NCI-H1694 (cell line): Measurements from ENCODE around the gene TUT4.

Experiments used
- DNase-seq: peaks from one replicate; lab custom pipeline; 2025; lab: John Stamatoyannopoulos, UW

The TUT4 gene

GRCh38 chr1:52472384-52472783, 80.5 kb downstream of the TUT4 start:
- no peak for DNase-seq

GRCh38 chr1:52469108-52469507, 83.8 kb downstream of the TUT4 start:
- DNase-seq, result no peak

DNA sequence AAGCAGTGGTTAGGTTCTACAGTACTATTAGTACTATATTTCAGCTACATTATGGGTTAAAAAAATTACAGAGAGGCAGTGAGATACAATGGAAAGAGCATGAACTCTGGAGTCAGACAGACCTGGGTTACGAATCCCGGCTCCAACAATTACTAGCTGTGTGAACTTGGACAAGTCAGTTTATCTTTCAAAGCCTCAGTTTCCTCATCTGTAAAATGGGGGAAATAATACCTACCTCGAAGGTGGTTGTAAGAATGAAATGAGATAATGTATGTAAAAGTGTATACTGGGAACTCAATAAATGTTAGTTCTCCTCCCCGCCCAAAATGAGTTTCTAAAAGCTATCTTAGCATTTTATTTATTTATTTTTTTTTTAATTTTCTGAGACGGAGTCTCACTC, 89.0 kb downstream of the TUT4 start:
- no peak for DNase-seq

DNA sequence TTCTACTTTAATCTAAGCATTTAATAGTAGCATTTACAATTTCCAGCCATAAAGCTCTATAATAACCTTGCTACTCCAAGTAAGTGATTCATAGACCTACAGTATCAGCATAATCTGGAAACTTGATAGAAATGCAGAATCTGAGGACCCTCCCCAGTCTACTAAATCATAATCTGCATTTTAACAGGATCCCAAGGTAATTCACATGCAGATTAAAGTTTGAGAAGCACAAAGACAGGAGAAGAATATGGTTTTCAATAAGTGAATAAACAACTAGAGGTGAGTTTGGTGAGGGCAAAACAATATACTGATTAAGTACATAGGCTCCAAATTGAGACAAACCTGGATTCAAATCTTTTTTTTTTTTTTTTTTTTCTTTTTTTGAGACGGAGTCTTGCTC, 91.1 kb downstream of the TUT4 start:
- DNase-seq, result no peak

- DNase-seq, result no peak
These were observed 92.2 kb downstream of the TUT4 start for GRCh38 chr1:52460694-52461093.

DNA sequence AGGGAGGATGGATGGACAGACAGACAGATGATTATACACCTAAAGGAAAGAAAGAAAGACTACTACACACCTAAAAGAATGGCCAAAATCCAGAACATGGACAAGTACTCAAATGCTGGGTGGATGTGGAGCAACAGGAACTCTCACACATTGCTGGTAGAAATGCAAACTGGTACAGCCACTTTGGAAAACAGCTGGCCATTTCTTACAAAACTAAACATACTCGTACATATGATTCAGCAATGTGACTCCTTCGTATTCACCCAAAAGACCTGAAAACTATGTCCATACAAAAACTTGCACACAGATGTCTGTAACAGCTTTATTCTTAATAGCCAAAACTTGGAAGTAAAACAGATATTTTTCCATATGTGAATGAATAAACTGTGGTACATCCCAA, 97.2 kb downstream of the TUT4 start:
- no peak for DNase-seq

DNA sequence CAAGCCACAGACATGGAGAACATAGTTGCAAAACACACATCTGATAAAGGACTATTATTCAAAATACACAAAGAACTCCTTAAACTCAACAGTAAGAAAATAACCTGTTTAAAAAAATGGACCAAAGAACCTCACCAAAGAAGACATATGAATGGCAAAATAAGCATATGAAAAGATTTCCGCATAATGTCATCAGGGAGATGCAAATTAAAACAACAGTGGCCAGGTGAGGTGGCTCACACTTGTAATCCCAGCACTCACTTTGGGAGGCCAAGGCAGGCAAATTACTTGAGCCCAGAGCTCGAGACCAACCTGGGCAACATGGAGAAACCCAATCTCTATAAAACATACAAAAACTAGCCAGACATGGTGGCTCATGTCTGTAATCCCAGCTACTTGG, 98.1 kb downstream of the TUT4 start:
- DNase-seq, result no peak

- DNase-seq, result no peak
These were observed 98.8 kb downstream of the TUT4 start for GRCh38 chr1:52454127-52454526.

DNA sequence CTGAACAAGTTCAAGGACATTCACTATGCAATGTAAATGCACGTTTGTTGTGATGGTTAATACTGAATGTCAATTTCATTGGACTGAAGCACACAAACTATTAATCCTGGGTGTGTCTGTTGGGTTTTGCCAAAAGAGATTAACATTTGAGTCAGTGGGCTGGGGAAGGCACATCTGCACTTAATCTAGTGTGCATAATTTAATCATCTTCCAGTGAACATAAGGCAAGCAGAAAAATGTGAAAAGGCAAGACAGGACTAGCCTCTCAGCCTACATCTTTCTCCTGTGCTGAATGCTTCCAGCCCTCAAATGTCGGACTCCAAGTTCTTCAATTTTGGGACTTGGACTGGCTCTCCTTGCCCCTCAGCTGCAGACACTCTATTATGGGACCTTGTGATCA, 108.4 kb downstream of the TUT4 start:
- DNase-seq, result no peak

GRCh38 chr1:52439976-52440375, 112.9 kb downstream of the TUT4 start:
- no peak for DNase-seq

- DNase-seq, result no peak
These were observed 116.1 kb downstream of the TUT4 start for GRCh38 chr1:52436817-52437216.

GRCh38 chr1:52435650-52436049, 117.2 kb downstream of the TUT4 start:
- DNase-seq, result no peak

- no peak for DNase-seq
These were observed 117.7 kb downstream of the TUT4 start for GRCh38 chr1:52435211-52435610.

- no peak for DNase-seq
These were observed 120.1 kb downstream of the TUT4 start for GRCh38 chr1:52432807-52433206.

- DNase-seq, result no peak
These were observed 125.7 kb downstream of the TUT4 start for GRCh38 chr1:52427152-52427551.

- DNase-seq, result no peak
These were observed 126.5 kb downstream of the TUT4 start for GRCh38 chr1:52426371-52426770.

DNA sequence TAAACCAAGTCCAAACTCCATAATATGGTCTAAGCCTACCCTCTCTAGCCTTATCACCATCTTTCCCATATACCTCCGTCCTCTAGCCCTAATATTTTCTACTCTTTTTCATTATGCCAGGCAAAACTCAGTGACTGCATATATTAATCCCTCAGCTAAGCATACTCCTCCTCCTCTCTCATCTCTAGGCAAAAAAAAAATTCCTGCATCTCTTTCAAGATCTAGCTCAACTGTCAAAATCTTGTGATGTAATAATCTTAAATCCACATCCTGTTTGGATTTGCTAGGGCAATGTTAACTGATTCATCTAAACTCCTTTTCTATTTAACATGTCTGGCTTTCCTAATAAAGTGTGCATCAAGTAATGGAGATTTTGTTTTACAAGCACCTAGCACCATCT, 128.1 kb downstream of the TUT4 start:
- no peak for DNase-seq

DNA sequence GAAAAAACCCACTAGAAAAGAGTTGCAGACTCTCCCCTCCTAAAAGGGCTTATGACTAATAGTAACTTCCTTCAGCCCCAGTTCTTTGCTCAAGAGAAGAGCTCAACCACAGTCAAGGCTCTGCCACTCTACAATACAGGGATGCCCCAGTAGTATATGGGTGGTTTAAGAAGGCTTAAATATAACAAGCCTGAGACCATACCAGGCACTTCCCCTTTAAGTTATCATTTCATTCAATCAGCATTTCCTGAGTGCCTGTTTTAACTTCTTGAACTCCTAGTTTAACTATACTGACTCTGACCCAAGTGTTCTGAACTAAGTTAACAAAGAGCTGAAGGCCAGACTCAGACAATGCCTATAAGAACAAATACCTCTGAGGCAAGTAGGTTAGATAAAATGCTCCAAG, 128.7 kb downstream of the TUT4 start:
- DNase-seq, result no peak

GRCh38 chr1:52423771-52424170, 129.1 kb downstream of the TUT4 start:
- no peak for DNase-seq

GRCh38 chr1:52423055-52423454, 129.8 kb downstream of the TUT4 start:
- no peak for DNase-seq

DNA sequence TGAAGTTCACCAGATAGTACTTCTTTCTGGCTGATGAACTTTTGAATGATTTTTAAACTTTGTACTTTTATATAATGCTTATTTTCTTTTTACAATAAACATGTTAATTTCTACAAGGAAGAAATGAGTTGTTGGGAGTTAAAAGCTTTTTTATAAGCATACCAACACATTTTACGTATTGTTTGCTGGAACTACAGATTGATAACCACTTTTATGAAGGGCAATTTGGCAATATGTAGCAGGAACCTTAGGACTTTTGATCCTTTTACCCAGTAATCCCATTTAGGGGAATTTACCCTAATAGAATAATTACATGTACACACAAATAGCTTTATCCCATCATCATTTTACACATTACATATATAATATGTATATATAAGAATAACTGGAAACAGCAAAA, 132.2 kb downstream of the TUT4 start:
- no peak for DNase-seq

DNA sequence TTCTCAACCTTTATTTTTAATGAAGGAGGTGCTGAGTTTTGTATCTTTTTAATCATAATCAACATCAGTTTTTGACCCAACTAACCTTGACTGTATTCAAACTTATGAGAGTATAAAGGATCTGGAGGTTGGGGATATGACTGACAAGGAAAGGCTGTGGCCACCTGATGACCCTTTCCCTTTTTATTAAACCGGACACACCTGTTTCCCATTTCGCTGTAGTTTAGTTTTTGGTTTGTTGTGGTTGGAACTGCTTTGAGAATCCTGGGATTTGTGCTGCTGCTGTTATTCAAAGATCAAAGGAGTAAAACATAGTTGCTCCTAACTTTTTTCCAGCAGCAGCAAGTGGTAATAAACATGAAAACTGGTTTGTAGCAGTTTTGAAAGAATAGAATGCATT, 136.1 kb downstream of the TUT4 start:
- no peak for DNase-seq

GRCh38 chr1:52414942-52415341, 137.9 kb downstream of the TUT4 start:
- DNase-seq, result no peak

- DNase-seq, result no peak
These were observed 139.4 kb downstream of the TUT4 start for GRCh38 chr1:52413410-52413989.

- no peak for DNase-seq
These were observed 147.9 kb downstream of the TUT4 start for GRCh38 chr1:52404975-52405338.
